Activated CD8-positive, alpha-beta T cell treated with anti-CD3 and anti-CD28 coated beads for 36 hours (primary cell): ENCODE measurements around the gene ANKRD31. TPM values are rescaled to one million over a fixed set of nuclear protein-coding genes. Genes with fewer than 3 reads are reported as not detected.

Experiments
- ATAC-seq: fragments of 200-7000 bp; cut with Tn5 transposase; one replicate; pipeline ENCODE4 v1.10.0; 2021; ENCODE audit warnings: mild to moderate bottlenecking, moderate library complexity
- CTCF ChIA-PET: fragments of 350-600 bp; sonication (Branson Sonifier 250); formaldehyde crosslinking; loops from one replicate; lab custom pipeline; 2021; ENCODE audit warnings: antibody characterized with exemption; lab: Charles Lee
- POLR2A ChIA-PET: fragments of 350-600 bp; sonication (Branson Sonifier 250); formaldehyde crosslinking; loops from one replicate; lab custom pipeline; 2021; ENCODE audit warnings: antibody characterized with exemption; lab: Charles Lee
- DNase-seq: peaks from one replicate; pipeline ENCODE4 v3.0.0-alpha.2; 2020
- H3K27ac Mint-ChIP-seq: one replicate; pipeline ENCODE4 v1.8.0; 2021; ENCODE audit warnings: mild to moderate bottlenecking, mixed read lengths
- H3K27me3 Mint-ChIP-seq: one replicate; pipeline ENCODE4 v1.8.0; 2021; ENCODE audit warnings: mixed read lengths
- H3K36me3 Mint-ChIP-seq: one replicate; pipeline ENCODE4 v1.8.0; 2021; ENCODE audit warnings: low read depth, mixed read lengths
- H3K4me1 Mint-ChIP-seq: one replicate; pipeline ENCODE4 v1.8.0; 2021; ENCODE audit warnings: low read depth, mixed read lengths
- H3K4me3 Mint-ChIP-seq: one replicate; pipeline ENCODE4 v1.8.0; 2021; ENCODE audit warnings: mild to moderate bottlenecking, moderate library complexity, mixed read lengths
- H3K9me3 Mint-ChIP-seq: one replicate; pipeline ENCODE4 v1.8.0; 2021; ENCODE audit warnings: mixed read lengths
- CTCF ChIP-seq: fragments of 200-600 bp; IDR thresholded peaks from one replicate; pipeline ENCODE4 v1.8.0; 2022; ENCODE audit warnings: antibody characterized with exemption, mild to moderate bottlenecking
- intact Hi-C: fragments of 100-400 bp; cut with micrococcal nuclease; formaldehyde crosslinking; loops from one replicate; pipeline ENCODE4 v1.10.0; 2022
- total RNA-seq, 2 experiments: library from RNA; stranded (reverse); gene quantifications; one replicate each; pipeline ENCODE4 v1.2.3, GENCODE V29; 2021

The ANKRD31 gene
- total RNA-seq, 2 experiments from 2014 or later: 0.94 to 0.99 TPM

DNA sequence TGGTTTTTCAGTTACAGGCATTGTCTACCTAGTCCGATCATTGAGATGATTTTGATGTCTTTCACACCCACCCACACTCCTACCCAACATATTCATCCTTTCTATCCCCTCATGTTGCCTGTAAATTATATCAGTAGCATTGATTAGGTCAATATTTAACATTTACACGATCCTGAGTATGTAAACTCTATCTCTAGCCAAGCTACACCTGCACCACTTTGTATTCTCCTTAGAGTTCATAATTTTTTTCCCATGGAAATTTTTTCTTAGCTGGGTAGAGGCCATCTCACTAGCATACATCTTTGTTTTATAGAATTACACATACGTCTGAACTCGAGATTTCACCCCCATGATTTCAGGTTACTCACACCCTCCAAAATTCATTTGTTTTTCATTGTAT, 214.9 kb downstream of the ANKRD31 start:
- H3K9me3 Mint-ChIP-seq: no peaks in the 10 kb centered on the region
- POLR2A ChIA-PET: no interaction called here

GRCh38 chr5:75021219-75021618, 215.5 kb downstream of the ANKRD31 start:
- no peak overlapping the region for H3K27ac Mint-ChIP-seq
- H3K4me3 Mint-ChIP-seq: no peak overlapping the region
- H3K9me3 Mint-ChIP-seq: no peaks in the 10 kb centered on the region
- DNase-seq: no peak
- no peak for ATAC-seq
- H3K36me3 Mint-ChIP-seq: peaks cover 2% of the 10 kb centered on the region
- peaks cover 39% of the 10 kb centered on the region for H3K4me1 Mint-ChIP-seq
- TF ChIP-seq CTCF: no peak
- ChIA-PET POLR2A (no interaction called here), CTCF (interaction anchor here (1.4 kb wide), 2 partner anchors 29 to 86 kb away, joined by 3 to 4 read pairs; no protein-coding TSS in a partner anchor)
- no peaks in the 10 kb centered on the region for H3K27me3 Mint-ChIP-seq
- intact Hi-C loops: no loop called here

More for the DNA sequence above, 214.9 kb downstream of the ANKRD31 start:
- DNase-seq (no peak), ATAC-seq (no peak)
- CTCF ChIA-PET: interaction anchor here (1.4 kb wide), 2 partner anchors 29 to 87 kb away, joined by 3 to 4 read pairs; no protein-coding TSS in a partner anchor
- no peak overlapping the region for H3K4me3 Mint-ChIP-seq
- H3K27me3 Mint-ChIP-seq: no peaks in the 10 kb centered on the region
- peaks cover 2% of the 10 kb centered on the region for H3K36me3 Mint-ChIP-seq
- H3K4me1 Mint-ChIP-seq: peaks cover 37% of the 10 kb centered on the region
- no peak for TF ChIP-seq CTCF
- H3K27ac Mint-ChIP-seq: no peak overlapping the region
- intact Hi-C loops: no loop called here

- no peak for ATAC-seq
- ChIA-PET CTCF (no interaction called here), POLR2A (no interaction called here)
- Mint-ChIP-seq H3K4me1 (peaks cover 39% of the 10 kb centered on the region), H3K9me3 (no peaks in the 10 kb centered on the region), H3K27me3 (no peaks in the 10 kb centered on the region), H3K36me3 (no peaks in the 10 kb centered on the region), H3K4me3 (no peak overlapping the region), H3K27ac (no peak overlapping the region)
- no peak for DNase-seq
- no peak for TF ChIP-seq CTCF
- intact Hi-C loops: no loop called here
Observed at GRCh38 chr5:75020016-75020656, 216.5 kb downstream of the ANKRD31 start.

- H3K4me3 Mint-ChIP-seq: no peak overlapping the region
- intact Hi-C loops: no loop called here
- ATAC-seq (no peak), DNase-seq (no peak)
- H3K36me3 Mint-ChIP-seq: no peaks in the 10 kb centered on the region
- no peaks in the 10 kb centered on the region for H3K9me3 Mint-ChIP-seq
- ChIA-PET POLR2A (interaction anchor here (0.6 to 1.1 kb wide), 2 partner anchors 15 to 101 kb away, joined by 3 read pairs; no protein-coding TSS in a partner anchor), CTCF (no interaction called here)
- no peak overlapping the region for H3K27ac Mint-ChIP-seq
- H3K4me1 Mint-ChIP-seq: peaks cover 31% of the 10 kb centered on the region
- H3K27me3 Mint-ChIP-seq: no peaks in the 10 kb centered on the region
- no peak for TF ChIP-seq CTCF
Observed at GRCh38 chr5:75018805-75019587, 217.7 kb downstream of the ANKRD31 start.

Other genes starting within 250 kb of the ANKRD31 start
- 1 to 10 TPM; 2.1 to 2.4 TPM for gene GCNT4, start 184.3 kb downstream of the ANKRD31 start, total RNA-seq
- gene HMGCR, start 100.3 kb upstream of the ANKRD31 start, total RNA-seq: 10 to 100 TPM; 50.3 to 50.8 TPM